ENCODE data around the gene DARS1.
"Not testable (repeated sequence)": the region's sequence is repeated elsewhere in the genome, so short reads cannot be mapped to it uniquely, and the experiment has no call there.

GRCh38 chr2:135958927-135959326, 26.5 kb downstream of the DARS1 start:
- not testable (repeated sequence) for TF ChIP-seq CTCF, POLR2A, EP300 (IDR thresholded peaks at IDR 0.05)
